Type B pancreatic cell (in vitro differentiated cells): ENCODE measurements around the gene TTC33. TPM values are rescaled to one million over a fixed set of nuclear protein-coding genes. Genes with fewer than 3 reads are reported as not detected.

ENCODE experiments used
- DNase-seq: peaks from one replicate; pipeline ENCODE4 v3.0.0; 2021; ENCODE audit warnings: mixed read lengths; ENCODE audit not compliant: unreplicated experiment; ENCODE audit errors: extremely low spot score
- H3K27ac Mint-ChIP-seq: 2 replicates; pipeline ENCODE4 v1.8.0; 2021; ENCODE audit warnings: mild to moderate bottlenecking, mixed read lengths
- H3K27me3 Mint-ChIP-seq: 2 replicates; pipeline ENCODE4 v1.8.0; 2021; ENCODE audit warnings: mixed read lengths
- H3K36me3 Mint-ChIP-seq: 2 replicates; pipeline ENCODE4 v1.8.0; 2021; ENCODE audit warnings: mixed read lengths
- H3K4me1 Mint-ChIP-seq: one replicate; pipeline ENCODE4 v1.8.0; 2021; ENCODE audit warnings: mixed read lengths; ENCODE audit not compliant: unreplicated experiment
- H3K4me3 Mint-ChIP-seq: 2 replicates; pipeline ENCODE4 v1.8.0; 2021; ENCODE audit warnings: mild to moderate bottlenecking, mixed read lengths
- H3K9me3 Mint-ChIP-seq: 2 replicates; pipeline ENCODE4 v1.8.0; 2021; ENCODE audit warnings: mixed read lengths
- CTCF ChIP-seq: fragments of 200-600 bp; sonication (generic); conservative IDR thresholded peaks from 2 replicates; pipeline ENCODE4 v1.5.0; 2021; ENCODE audit warnings: antibody characterized with exemption, mild to moderate bottlenecking
- total RNA-seq: library from RNA; stranded (reverse); gene quantifications from 2 replicates; pipeline ENCODE4 v1.2.1, GENCODE V29; 2021; ENCODE audit warnings: low replicate concordance

Gene TTC33
- total RNA-seq, 1 donor from 2014 or later = 15.8 TPM

- DNase-seq = no peak
- H3K27me3 Mint-ChIP-seq = peaks cover 23% of the 10 kb centered on the region
- H3K4me1 Mint-ChIP-seq = no peaks in the 10 kb centered on the region
- no peaks in the 10 kb centered on the region for H3K36me3 Mint-ChIP-seq
- TF ChIP-seq CTCF = no peak
- H3K4me3 Mint-ChIP-seq = no peak overlapping the region
- peaks cover 5% of the 10 kb centered on the region for H3K9me3 Mint-ChIP-seq
- H3K27ac Mint-ChIP-seq = no peak overlapping the region
Measured at GRCh38 chr5:40669606-40670390, 86.0 kb downstream of the TTC33 start.

- Mint-ChIP-seq H3K27me3 (peaks cover 19% of the 10 kb centered on the region), H3K27ac (no peak overlapping the region), H3K4me1 (no peaks in the 10 kb centered on the region), H3K4me3 (no peak overlapping the region), H3K9me3 (no peaks in the 10 kb centered on the region), H3K36me3 (no peaks in the 10 kb centered on the region)
- no peak for TF ChIP-seq CTCF
- no peak for DNase-seq
Measured at GRCh38 chr5:40667161-40667663, 88.5 kb downstream of the TTC33 start.

- H3K4me1 Mint-ChIP-seq = no peaks in the 10 kb centered on the region
- H3K9me3 Mint-ChIP-seq = no peaks in the 10 kb centered on the region
- H3K36me3 Mint-ChIP-seq = no peaks in the 10 kb centered on the region
- H3K4me3 Mint-ChIP-seq = no peak overlapping the region
- no peak for DNase-seq
- no peak for TF ChIP-seq CTCF
- peaks cover 19% of the 10 kb centered on the region for H3K27me3 Mint-ChIP-seq
- H3K27ac Mint-ChIP-seq = no peak overlapping the region
Measured at GRCh38 chr5:40666657-40667056, 89.1 kb downstream of the TTC33 start.

- no peaks in the 10 kb centered on the region for H3K36me3 Mint-ChIP-seq
- no peak overlapping the region for H3K27ac Mint-ChIP-seq
- TF ChIP-seq CTCF = no peak
- no peak for DNase-seq
- no peak overlapping the region for H3K4me3 Mint-ChIP-seq
- H3K4me1 Mint-ChIP-seq = no peaks in the 10 kb centered on the region
- peaks cover 14% of the 10 kb centered on the region for H3K27me3 Mint-ChIP-seq
- H3K9me3 Mint-ChIP-seq = no peaks in the 10 kb centered on the region
Measured at GRCh38 chr5:40665635-40666298, 90.0 kb downstream of the TTC33 start.

- H3K27ac Mint-ChIP-seq = no peak overlapping the region
- H3K27me3 Mint-ChIP-seq = peaks cover 8% of the 10 kb centered on the region
- no peaks in the 10 kb centered on the region for H3K4me1 Mint-ChIP-seq
- H3K36me3 Mint-ChIP-seq = no peaks in the 10 kb centered on the region
- no peaks in the 10 kb centered on the region for H3K9me3 Mint-ChIP-seq
- DNase-seq = no peak
- no peak for TF ChIP-seq CTCF
- H3K4me3 Mint-ChIP-seq = no peak overlapping the region
Measured at GRCh38 chr5:40660751-40661150, 95.0 kb downstream of the TTC33 start.
